GM21360 (cell line): Measurements from ENCODE around the gene SCOC.
"Not testable (repeated sequence)": the region's sequence is repeated elsewhere in the genome, so short reads cannot be mapped to it uniquely, and the experiment has no call there.

Experiments used
- ATAC-seq: cut with Tn5 transposase; IDR thresholded peaks from one replicate; pipeline ENCODE4 v1.9.1; 2021; ENCODE audit warnings: mild to moderate bottlenecking, moderate library complexity; ENCODE audit not compliant: unreplicated experiment

Gene SCOC

DNA sequence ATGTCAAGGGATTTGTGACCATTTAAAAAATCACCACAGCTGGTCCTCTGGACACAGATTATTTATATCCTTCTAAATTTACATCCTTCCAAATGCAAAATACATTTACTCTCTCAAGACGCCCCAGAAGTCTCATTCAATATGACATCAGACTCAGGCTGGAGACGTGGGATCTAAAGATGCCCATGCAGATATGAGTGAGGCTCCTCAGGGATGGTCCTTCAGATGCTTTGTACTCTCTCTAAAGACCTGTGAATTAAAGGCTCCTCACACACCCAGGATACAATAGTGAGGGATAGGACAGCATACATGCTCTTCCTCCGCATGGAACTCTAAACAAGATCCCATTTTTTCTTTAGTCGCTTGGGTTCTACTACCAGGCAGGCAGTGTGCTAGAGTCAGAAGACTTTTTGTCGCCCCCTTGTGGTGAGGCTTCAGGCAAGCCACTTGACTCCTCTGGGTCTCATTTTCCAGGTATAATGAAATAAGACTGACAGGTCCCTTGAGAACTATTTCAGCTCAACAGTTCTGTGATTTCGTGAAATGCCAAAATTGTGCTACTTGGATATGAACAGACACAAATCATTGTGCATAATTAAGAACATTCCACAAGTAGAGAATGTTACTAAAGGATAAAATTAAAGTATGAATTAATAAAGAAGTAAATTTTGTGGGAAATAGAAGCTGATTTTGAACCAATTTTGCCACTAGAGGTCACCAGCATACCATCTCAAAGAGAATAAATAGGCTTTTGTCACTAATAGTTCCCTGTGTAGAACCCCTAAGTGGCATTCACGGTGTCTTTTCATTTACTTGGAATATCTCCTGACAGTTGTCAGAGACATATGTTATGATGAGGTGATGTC is 13.7 kb upstream of the SCOC start:
- peak; percentile 95 for ATAC-seq

DNA sequence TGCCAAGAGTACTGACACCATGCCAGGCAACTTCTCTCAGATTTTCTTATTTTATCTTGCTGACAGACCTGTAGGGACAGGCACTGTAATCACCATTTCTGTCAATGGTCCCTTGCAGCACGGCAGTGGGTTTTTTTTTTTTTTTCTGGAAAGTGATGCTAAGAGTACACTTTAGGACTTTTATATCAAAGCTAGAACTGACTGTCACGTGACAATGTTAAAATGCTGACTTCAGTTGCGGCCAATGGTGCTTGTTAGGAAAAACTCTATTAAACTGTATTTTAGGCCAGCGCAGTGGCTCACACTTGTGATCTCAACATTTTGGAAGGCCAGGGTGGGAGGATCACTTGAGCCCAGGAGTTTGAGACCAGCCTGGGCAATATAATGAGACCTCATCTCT is 12.3 kb upstream of the SCOC start:
- no peak for ATAC-seq

DNA sequence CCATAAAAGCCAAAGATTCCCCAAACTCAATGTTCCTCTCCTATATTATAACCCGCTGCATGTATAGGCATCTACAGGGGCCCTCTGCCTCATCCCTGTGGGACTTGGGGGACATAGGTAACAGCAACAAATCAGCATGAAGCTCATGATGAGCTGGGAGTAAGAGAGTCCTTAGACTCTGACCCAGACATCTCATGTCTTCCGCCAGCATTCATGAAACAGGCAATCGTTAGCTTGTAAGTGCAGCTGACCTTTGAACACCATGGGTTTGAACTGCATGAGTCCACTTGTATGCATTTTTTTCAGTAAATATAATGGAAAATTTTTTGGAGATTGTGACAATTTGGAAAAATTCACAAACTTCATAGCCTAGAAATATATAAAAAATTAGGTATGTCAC is 10.4 kb upstream of the SCOC start:
- no peak for ATAC-seq

DNA sequence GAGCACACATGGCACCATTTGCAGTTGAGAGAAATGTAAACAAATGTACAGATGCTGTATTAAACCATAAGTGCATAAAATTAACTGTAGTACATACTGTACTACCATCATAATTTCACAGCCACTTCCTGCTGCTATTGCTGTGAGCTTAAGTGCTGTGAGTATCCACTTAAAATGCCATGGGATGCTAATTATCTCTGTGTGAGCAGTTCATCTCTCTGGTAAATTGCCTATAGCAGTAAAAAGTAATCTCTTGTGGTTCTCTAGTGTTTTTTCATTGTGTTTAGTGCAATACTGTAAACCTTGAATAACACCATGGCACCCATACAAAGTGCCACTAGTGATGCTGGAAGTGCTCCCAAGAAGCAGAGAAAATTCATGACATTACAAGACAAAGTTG is 9.9 kb upstream of the SCOC start:
- no peak for ATAC-seq

DNA sequence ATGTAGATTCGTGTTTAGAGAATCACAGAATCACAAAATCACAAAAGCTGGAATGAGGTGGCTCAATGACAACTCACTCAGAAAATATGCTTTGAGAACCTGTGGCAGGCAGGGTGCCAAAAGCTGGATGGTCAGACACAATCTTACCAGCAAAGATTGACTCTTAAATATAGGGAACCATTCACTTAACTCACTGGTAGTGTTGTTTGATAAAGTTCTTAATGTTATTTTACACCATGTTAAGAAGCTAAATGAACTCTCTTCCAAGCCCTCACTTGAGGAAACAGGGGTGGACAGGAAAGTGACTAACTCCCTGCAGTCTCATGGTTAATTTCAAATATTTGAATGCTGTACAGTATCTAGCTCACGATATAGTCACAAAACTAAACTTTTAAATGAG is 5.7 kb upstream of the SCOC start:
- no peak for ATAC-seq

DNA sequence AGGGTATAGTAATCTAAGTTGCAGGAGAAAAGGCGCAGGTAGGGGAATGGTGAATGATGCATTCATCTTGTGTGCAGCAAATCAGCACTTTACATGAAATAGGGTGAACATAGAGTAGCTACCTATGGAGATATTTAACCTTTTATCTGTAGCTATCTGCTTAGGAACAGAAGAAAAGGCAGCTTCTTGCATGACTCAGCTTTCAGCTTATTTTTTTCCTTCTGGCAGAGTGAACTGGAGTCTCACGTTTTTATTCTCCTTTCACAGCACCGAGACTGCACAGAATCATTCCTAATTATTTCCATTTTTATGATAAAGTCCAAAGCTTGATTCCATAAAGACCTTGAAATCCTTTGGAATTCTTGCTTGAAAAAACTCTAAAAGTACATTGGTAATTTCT is 4.8 kb upstream of the SCOC start:
- no peak for ATAC-seq

DNA sequence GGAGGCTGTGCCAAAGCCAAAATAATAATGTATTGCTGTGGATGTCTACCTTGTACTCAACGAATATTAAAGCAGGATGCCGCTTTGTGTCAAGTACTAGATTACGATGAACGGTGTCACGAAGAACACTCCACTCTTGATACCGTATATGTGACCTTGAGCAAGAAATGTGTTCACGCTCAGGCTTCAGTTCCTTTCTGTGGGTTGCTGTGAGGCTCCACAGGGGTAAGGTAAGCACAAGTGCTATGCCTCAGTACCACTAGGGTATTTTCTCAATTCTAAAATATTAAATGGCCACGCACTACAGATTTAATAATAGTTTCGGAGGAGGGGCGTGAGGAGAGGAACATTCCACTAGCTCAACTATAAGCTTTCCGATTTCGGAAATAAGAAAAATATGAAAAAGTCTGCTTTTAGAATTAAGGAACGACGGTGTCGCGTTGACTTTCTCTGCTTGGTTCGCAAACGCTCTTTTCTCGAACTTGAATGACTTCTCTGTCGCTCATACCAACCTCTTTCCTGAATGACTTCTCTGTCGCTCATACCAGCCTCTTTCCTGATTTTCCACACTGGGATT is 607 bp upstream of the SCOC start:
- ATAC-seq = peak; percentile 62

DNA sequence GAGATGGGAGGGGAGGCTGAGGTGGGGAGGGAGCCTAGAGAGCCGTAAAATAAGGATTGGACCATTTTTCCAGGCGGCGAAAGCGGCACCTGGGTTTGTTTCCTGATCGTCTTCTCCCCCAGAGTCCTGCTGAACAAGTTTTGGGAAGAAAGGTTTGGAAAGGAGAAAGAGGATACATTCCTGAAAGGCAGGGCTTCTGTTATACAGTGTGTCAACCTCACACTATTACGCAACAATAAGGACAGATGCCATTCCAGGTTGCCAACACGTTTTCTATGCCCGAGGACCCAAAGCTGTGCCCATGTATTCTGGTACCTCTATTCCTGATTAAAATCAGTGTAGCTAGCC is 658 bp downstream of the SCOC start:
- no peak for ATAC-seq

DNA sequence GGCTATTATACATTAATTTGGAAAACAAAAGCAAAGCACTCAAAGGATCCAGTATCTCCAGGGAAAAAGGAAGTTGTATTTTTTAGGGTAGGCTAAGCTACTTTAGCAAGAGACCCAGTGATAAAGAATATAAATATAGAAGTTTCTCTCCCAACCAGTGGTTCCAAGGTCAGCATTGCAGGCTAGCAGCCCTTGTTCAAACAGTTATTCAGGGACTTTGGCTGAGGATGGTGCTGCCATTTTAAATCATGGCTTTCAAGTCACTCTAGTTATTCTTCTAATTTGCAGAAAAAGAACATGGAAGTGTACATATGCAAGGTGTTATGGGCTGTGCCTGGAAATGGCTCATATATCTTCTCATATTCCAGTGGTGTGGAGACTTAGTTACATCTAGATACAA is 9.3 kb downstream of the SCOC start:
- ATAC-seq = no peak

DNA sequence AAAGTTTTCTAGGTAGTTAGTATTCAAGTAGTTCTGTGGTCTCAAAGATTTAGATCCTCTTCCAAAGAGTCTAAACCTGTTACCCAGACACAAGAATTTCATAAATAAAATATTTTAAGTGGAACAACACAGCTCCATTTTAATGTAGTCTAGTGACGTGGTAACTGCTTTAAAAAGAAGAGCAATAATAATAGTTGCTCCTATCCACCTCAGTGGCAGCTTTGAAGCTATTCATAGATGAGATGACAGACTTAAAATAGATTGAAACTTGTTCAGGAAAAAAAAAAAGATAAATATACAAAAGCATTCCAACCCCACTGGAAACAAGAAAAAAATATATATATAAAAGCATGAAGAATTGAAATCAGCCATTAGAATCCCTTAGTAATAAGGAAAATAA is 14.6 kb downstream of the SCOC start:
- ATAC-seq = no peak

DNA sequence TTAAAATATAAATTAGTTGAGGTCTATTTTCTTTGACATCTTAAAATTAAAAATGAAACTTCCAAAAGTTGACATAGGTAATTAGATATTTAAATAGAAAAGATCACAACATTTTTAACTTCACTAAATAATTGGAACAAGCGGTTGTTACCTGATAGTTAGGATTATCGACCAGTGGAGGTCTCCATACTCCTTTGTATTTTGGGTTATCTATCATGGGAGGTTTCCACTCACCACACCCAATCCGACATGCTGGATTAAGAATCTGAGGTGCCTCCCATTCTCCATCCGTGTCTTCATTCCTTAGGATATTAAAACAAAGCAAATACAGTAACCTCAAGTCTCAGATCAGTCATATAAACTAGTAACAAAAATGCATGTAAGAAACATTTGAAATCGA is 22.2 kb downstream of the SCOC start:
- no peak for ATAC-seq

DNA sequence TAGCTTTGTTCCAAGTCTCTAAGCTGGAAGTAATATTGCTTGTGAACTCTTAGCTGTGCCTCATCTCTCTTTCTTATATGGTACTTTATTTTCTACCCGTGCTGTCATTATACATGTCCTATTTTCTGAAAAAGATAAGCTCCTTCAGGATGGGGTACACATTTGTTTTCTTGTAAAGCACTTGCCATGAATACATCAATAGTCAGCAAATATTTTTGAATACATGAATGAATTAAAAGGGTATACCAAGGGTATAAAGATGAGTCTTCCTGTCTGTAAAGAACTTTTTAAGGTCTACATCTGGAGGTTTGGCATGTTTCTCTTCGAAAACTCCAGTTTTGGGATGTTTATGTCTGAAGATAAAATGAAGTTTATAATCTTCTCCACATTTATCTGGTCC is 26.7 kb downstream of the SCOC start:
- ATAC-seq = no peak

DNA sequence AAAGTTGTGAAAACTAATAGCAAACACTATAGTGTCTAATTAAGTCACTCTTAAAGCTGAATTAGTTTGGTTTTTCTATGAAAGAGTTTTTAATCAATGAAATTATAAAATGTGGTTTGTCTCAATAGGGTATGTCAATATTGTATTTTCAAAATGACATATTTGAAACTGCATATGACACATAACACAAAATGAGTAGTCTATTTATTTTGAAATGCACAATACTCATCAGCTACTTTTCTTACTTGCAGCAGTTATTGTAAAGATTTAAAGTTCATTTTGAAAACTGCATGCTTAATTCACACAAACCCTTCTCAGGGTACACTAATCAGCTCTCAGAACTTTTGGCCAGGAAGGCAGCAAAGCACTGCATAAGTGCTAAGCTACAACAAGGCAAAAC is 32.8 kb downstream of the SCOC start:
- ATAC-seq = no peak

DNA sequence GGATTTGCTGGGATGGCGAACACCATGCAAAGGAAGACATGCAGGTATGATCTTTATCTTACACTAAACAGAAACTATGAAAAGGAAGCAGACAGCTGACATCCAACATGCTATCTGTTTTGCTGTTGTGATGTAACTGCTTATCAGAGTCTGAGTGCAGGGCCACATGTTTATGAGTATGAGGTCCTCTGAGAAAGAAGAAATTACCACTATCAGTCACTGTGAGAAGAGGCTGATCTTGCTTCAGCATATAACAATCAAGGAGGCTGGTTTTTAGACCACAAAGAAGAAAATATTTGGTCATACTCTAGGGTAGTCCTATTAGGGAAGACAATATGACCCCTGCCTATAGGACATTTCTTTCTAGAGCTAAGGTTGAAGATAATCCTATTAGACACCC is 35.5 kb downstream of the SCOC start:
- no peak for ATAC-seq

DNA sequence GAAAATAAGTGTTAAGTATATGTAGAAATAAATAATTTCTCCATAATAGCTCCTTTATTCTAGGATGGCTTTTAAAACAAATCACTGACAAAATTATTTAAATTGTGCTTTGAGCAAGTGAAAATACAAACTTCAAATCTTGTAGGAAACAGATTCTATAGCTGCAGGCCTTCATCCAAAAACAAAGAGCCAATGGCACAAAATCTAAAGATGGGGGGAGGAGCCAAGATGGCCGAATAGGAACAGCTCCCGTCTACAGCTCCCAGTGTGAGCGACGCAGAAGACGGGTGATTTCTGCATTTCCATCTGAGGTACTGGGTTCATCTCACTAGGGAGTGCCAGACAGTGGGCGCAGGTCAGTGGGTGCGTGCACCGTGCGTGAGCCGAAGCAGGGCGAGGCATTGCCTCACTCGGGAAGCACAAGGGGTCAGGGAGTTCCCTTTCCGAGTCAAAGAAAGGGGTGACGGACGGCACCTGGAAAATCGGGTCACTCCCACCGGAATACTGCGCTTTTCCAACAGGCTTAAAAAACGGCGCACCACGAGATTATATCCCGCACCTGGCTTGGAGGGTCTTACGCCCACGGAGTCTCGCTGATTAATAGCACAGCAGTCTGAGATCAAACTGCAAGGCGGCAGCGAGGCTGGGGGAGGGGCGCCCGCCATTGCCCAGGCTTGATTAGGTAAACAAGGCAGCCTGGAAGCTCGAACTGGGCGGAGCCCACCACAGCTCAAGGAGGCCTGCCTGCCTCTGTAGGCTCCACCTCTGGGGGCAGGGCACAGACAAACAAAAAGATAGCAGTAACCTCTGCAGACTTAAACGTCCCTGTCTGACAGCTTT is 39.9 kb downstream of the SCOC start:
- ATAC-seq = not testable (repeated sequence)

DNA sequence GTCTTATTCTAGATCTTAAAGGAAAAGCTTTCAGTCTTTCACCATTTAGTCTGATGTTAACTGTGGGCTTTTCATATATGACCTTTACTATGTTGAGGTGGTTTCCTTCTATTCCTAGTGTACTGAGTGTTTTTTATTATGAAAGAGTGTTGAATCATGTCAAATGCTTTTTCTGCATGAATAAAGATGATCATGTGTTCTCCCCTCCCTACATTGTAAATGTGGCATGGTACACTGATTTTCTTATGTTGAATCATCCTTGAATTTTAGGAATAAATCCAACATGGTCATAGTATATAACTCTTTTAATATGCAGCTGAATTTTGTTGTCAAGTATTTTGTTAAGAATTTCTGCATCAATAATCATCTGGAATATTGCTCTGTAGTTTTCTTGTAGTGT is 49.7 kb downstream of the SCOC start:
- no peak for ATAC-seq

DNA sequence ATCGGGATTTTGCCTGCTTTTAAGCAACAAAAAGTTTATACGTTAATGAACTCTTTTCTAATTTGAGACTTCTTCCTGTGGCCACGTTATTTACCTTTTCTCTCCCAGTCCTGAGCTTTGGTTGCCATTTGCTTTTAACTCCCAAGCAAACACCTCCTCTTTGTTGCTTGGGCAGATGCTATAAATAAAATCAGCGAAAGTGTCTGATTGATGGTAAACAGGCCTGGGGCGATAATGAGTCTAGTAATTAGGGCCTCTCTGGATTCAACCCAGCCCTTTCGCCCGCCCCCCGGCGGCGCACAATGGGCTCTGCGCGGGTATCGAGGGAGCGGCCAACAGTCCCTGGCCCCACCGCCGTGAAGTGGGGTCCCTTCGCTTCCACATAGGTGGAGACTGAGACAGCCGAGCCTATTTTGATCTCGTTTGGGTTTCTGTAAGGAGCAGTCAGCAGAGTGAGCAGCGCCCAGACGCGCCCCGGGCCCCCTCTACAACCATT is 53.2 kb downstream of the SCOC start:
- ATAC-seq = peak; percentile 38

DNA sequence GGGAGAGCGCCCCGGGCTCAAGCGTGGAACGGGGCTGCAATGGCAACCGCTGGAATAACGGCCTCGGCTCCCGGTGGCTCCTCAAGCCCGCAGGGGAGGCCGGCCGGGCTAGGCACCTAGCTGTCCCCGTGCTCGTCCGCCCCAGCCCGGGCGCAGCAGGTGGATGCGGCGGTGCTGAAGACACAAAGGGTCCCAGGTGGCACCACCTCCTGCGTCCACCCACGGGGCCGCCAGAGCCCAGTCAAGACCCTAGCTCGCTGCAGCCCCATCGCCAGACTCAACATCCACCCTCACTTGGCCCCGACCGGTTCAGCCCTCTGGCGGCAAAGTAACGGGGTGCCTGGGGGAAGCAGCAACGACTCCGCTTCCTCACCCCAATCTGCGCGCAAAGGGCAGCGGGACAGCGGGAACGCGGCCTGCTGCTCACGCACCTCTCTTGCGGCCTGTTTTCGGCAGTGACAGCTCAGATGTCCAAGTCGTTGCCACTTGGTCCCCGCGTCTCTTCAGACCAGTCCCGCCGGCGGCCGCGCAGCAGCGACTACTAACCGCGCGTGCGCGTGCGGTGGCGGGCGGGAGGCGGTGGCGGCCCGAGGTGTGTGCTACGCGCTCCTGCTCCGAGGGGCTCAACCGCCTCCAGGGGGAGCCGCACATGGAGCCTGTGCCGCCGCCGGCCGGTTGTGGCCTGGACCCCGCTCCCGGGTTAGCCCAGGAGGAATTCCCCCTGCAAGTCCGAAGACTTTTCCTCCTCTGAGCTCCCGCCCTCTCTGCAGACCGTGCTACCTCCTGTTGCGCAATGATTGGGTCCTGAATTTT is 53.9 kb downstream of the SCOC start, which contains the start of gene CLGN:
CLGN (minus strand) TSS at position 543 of the 813 bp plus-strand sequence. CDS start 14,570 bp downstream, outside the sequence.
- ATAC-seq = peak; percentile 85

DNA sequence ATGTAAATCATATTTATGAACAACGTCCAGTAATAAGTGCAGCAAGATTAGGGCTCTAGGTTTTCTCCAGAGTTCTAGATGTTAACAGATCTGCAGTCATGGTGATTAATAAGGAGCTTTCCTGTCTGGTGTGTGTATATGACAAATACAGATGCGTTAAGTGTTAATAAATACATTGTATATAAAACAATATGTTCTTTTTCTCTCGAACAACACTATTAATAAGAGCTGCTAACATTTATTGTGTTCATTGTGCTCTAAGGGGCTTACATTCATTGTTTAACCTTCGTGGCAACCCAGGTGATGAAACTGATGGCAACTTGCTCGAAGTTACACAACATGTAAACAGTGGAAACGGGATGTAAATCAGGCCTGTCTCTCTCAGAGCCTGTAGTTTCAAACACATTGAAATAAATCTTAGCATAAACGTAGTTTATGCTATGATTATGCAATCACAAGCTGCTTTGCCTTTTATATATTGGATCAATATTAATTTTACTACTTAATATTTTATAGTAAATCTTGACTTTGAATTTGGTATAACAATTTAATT is 54.5 kb downstream of the SCOC start:
- ATAC-seq = peak; percentile 4
